Measurements from ENCODE around the gene EHD4. TPM values are rescaled to one million over a fixed set of nuclear protein-coding genes. Genes with fewer than 3 reads are reported as not detected.

EHD4 gene
- total RNA-seq, 1 donor from 2014 or later: 30.2 TPM

- no peak for TF ChIP-seq CTCF (conservative IDR thresholded peaks at IDR 0.05; ENCODE audit: low read depth, low read length)
- peak; percentile 69 for DNase-seq (ENCODE audit: low read depth)
- H3K4me3 ChIP-seq (ENCODE audit: low read depth, low read length): no peak overlapping the region
Observed at GRCh38 chr15:41944313-41944940, 27.9 kb downstream of the EHD4 start.

DNA sequence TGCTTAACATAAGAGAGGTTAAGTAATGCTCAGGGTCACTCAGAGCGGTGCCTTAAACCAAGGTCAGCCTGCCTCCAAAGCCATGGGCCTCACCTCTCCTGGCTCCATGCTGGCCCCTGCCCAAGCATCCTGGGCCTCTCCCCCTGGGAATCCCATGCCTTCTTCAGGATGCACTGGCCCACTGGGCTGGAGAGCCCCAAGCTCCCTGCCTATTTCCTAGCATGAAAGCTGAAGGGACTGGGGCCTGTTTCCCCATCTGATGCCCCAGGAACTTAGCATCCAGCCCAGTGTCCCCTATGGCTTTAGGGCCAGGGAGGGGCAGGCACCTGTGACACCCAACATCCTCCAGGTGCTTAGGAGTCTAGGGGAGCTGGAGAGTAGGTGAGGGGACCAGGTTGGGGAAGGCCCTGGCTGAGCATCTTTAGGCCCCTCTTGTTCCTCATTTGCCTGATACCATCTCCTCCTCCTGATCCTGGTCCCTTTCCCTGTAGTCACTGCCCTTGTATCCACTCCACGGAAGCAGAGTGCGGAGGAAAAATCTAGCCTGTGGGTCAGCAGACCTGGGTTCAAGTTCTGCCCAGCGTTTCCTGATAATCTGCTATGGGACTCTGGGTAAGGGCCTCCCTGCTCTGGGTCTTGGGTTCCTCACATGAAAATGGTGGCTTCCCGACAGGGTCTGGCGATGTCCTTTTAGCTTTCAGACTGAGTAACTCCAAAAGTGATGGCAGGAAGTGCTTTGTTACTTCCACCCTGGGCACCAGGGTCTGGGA, 28.6 kb downstream of the EHD4 start:
- DNase-seq (ENCODE audit: low read depth): no peak
- H3K4me3 ChIP-seq (ENCODE audit: low read depth, low read length): no peak overlapping the region
- TF ChIP-seq CTCF (conservative IDR thresholded peaks at IDR 0.05; ENCODE audit: low read depth, low read length): no peak

DNA sequence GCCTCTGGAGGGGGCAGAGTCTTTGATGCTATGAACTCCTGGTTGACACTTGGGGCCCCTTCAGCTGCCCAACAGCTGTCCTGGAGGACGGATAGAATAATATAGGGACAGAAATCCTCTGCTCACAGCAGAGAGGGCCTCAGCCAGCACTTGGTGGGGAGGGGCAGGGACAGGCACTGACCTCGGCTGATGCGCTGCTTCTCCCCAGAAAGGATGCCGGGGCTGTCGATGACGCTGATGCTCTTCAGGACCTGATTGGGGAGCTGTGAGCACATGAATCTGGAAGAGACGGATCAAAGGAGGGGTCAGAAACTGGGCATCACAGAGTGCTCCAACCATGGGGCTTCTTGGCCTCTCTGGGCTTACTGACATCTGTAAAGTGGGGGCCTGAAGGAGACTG, 29.5 kb downstream of the EHD4 start:
- H3K4me3 ChIP-seq (ENCODE audit: low read depth, low read length): no peak overlapping the region
- no peak for TF ChIP-seq CTCF (conservative IDR thresholded peaks at IDR 0.05; ENCODE audit: low read depth, low read length)
- DNase-seq (ENCODE audit: low read depth): no peak

DNA sequence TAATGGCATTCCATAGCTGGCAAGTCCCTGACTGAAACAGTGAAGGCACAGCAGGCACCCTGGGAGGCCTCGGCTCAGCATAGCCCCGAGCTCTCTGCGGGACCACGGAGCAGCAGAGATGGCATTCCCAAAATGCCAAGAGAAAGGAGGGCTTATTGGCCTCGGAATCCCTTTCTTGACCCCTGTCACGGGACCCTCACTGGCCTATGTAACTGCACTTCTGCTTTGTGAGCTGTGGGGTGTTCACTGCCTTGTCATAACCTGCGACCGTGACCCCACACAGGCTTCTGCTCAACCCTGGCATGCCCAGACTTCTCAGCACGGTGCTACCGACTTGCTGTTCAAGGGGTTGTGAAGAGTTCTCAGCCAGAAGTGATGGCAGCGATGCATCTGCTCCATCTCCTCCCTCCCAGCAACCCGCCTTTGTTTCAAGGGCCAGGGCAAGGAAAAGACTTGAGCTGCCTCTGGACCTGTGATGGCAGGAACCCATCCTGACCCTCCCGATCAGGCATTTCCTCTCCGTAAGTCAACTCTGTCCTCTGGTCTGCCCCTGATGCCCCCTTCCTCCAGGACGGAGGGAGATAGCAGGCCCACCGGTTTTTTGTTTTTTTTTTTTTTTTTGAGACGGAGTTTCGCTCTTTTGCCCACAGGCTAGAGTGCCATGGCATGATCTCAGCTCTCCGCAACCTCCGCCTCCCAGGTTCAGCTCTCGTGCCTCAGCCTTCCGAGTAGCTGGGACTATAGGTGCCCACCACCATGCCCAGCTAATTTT, 30.5 kb downstream of the EHD4 start:
- DNase-seq (ENCODE audit: low read depth): no peak
- no peak overlapping the region for H3K4me3 ChIP-seq (ENCODE audit: low read depth, low read length)
- TF ChIP-seq CTCF (conservative IDR thresholded peaks at IDR 0.05; ENCODE audit: low read depth, low read length): no peak

- H3K4me3 ChIP-seq (ENCODE audit: low read depth, low read length): no peak overlapping the region
- no peak for DNase-seq (ENCODE audit: low read depth)
- no peak for TF ChIP-seq CTCF (conservative IDR thresholded peaks at IDR 0.05; ENCODE audit: low read depth, low read length)
Observed at GRCh38 chr15:41940441-41940857, 31.9 kb downstream of the EHD4 start.

DNA sequence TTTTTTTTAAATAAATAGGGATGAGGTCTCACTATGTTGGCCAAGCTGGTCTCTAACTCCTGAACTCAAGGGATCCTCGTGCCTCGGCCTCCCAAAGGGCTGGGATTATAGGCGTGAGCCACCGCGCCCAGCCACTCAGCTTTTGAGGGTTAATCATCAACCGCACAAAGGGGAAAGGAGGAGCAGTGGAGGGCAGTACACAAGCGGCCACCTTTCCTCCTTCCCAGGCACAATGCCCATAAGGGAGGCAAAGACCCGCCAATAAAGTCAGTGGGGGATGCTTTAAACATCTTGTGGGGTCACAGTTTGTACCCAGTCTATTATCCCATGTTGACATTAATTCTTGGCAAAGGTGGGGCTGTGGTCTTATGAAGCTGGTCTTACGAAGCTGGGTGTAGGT, 32.4 kb downstream of the EHD4 start:
- H3K4me3 ChIP-seq (ENCODE audit: low read depth, low read length): no peak overlapping the region
- DNase-seq (ENCODE audit: low read depth): no peak
- no peak for TF ChIP-seq CTCF (conservative IDR thresholded peaks at IDR 0.05; ENCODE audit: low read depth, low read length)

All from epithelial cell of proximal tubule (primary cell).